Lower leg skin (tissue), 4 donors: ENCODE results near the gene VEZT. TPM values are rescaled to one million over a fixed set of nuclear protein-coding genes. Genes with fewer than 3 reads are reported as not detected.
A peak's percentile ranks its signal among the peaks of the same experiment; 100 is the strongest.
"Not testable (repeated sequence)": the region's sequence is repeated elsewhere in the genome, so short reads cannot be mapped to it uniquely, and the experiment has no call there.

Experiments
- DNase-seq, 2 donors: peaks; one replicate each; pipeline ENCODE4 v3.0.0-alpha.2; 2019; ENCODE audit warnings: low spot score in 2 of 2
- H3K4me3 ChIP-seq: fragments of 200-600 bp; sonication (generic); 2 replicates; pipeline ENCODE4 v1.5.1; 2017; ENCODE audit warnings: mild to moderate bottlenecking, low read depth; ENCODE audit not compliant: poor library complexity, severe bottlenecking
- POLR2A ChIP-seq, 2 donors: fragments of 450-650 bp; IDR thresholded peaks; one replicate each; pipeline ENCODE4 v1.6.1; 2016 to 2017; ENCODE audit warnings: antibody characterized with exemption in 2 of 2, mild to moderate bottlenecking in 1 of 2, moderate library complexity in 1 of 2
- WGBS, 2 donors: methylation state at CpG; one replicate each; pipeline ENCODE4 v1.1.5; 2018; 5-methylcytosine and 5-hydroxymethylcytosine counted together
- intact Hi-C: fragments of 100-400 bp; cut with DNase I; formaldehyde crosslinking; loops from one replicate; pipeline ENCODE4 v1.15.0; 2023; ENCODE audit warnings: low total_unique reads
- total RNA-seq, 4 donors: library from RNA; depleted of rRNA; stranded (reverse); fragments of >200 nt; gene quantifications; one replicate each; pipeline ENCODE4 v1.1.0, GENCODE V29; 2016
- TF ChIP-seq, protein P1 (sequence below), 3 donors: fragments of 450-650 bp; IDR thresholded peaks; one replicate each; pipeline ENCODE4 v1.5.1; 2016; ENCODE audit warnings: antibody characterized with exemption in 3 of 3, mild to moderate bottlenecking in 3 of 3, moderate library complexity in 2 of 3

Gene VEZT
- total RNA-seq, 4 donors from 2014 or later, result 40.6 to 95.9 (median 46.4) TPM

DNA sequence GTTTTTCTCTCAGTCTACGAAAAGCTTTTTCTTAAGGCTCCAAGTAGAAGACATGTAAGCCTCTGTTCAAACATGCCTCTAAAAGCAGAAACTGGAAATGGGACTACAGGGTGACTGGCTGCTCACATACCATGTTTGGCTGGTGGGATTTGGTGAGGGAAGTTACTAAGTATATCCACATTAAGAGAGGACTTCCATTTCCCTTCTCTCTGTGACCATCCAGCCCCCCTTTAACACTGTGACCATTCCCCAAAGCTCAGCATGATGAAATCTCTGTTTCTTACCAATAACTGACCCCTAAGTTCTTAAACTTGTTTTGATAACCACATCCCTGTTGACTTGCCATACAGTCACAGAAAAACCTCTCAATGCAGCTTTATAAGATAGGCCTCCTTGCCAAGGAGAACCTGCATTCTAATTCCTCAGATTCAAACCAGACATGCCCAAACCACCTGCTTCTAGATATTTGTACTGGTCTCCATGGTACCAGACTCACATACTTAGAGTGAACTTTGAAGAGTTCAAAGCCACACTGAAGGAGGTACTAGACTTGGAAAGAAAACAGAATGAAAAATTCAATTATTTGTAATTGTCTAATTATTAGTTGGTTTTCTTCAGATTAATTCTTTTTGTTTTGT, 102.2 kb downstream of the VEZT start:
- WGBS, 2 donors, result 67 to 71% methylated on average over 1 of the region's 1 CpG
- intact Hi-C loops, result no loop called here
- H3K4me3 ChIP-seq, result no peak overlapping the region
- TF ChIP-seq, protein P1, sequence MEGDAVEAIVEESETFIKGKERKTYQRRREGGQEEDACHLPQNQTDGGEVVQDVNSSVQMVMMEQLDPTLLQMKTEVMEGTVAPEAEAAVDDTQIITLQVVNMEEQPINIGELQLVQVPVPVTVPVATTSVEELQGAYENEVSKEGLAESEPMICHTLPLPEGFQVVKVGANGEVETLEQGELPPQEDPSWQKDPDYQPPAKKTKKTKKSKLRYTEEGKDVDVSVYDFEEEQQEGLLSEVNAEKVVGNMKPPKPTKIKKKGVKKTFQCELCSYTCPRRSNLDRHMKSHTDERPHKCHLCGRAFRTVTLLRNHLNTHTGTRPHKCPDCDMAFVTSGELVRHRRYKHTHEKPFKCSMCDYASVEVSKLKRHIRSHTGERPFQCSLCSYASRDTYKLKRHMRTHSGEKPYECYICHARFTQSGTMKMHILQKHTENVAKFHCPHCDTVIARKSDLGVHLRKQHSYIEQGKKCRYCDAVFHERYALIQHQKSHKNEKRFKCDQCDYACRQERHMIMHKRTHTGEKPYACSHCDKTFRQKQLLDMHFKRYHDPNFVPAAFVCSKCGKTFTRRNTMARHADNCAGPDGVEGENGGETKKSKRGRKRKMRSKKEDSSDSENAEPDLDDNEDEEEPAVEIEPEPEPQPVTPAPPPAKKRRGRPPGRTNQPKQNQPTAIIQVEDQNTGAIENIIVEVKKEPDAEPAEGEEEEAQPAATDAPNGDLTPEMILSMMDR (IDR thresholded peaks at IDR 0.05), result no peak
- no peak for TF ChIP-seq POLR2A (IDR thresholded peaks at IDR 0.05)
- no peak for DNase-seq

DNA sequence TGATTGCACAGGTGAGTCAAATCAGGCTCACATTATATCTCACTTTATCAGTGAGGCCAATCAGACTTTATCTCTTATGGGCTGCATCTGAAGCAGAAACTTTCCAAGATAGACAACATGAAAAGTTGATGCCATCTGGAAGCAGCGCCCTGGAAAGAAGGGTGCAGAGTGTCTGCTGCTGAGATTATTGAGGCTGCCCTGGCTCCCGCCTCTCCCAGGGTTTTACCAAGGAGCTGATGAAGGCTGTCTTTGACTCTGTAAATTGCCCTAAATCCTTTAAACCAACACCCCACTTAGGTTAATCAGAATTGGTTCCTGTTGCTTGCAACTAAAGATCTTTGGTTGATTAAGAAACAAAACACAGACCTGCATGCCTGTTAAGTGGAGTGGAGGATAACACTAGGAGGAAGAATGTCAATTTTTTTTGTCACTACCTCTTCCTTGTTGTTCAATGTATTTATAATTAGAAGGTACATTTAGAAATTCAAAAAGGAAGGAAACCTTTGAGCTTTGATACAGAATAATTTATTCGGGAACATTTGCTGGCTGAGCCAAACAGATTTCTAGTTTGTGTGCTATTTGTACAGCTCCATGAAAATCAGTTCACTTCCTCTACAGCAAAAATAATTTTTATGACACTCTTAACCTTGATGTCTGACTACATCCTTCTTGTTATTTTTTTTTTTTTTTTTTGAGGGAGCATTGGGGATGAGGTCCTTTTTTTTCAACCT, 104.1 kb downstream of the VEZT start:
- 68 to 71% methylated on average over 3 of the region's 3 CpGs for WGBS, 2 donors
- no peak overlapping the region for H3K4me3 ChIP-seq
- intact Hi-C loops, result no loop called here
- no peak for DNase-seq
- TF ChIP-seq, protein P1 (IDR thresholded peaks at IDR 0.05), result no peak
- no peak for TF ChIP-seq POLR2A (IDR thresholded peaks at IDR 0.05)

DNA sequence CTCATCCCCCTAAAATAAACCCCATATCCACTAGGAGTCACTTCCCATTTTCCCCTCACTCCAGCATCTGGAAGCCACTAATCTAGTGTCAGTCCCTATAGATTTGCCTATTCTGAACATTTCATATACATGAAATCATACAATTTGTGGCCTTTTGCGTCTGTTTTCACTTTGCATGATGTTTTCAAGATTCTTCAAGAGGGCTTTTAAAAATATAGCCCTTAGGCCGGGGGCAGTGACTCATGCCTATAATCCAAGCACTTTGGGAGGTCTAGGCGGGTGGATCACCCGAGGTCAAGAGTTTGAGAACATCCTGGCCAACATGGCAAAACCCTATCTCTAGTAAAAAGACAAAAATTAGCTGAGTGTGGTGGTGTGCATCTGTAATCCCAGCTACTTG, 104.7 kb downstream of the VEZT start:
- no peak overlapping the region for H3K4me3 ChIP-seq
- WGBS, 2 donors, result 66 to 77% methylated on average over 4 of the region's 4 CpGs
- no peak for TF ChIP-seq POLR2A (IDR thresholded peaks at IDR 0.05)
- TF ChIP-seq, protein P1 (IDR thresholded peaks at IDR 0.05), result no peak
- DNase-seq, result no peak
- intact Hi-C loops, result no loop called here

DNA sequence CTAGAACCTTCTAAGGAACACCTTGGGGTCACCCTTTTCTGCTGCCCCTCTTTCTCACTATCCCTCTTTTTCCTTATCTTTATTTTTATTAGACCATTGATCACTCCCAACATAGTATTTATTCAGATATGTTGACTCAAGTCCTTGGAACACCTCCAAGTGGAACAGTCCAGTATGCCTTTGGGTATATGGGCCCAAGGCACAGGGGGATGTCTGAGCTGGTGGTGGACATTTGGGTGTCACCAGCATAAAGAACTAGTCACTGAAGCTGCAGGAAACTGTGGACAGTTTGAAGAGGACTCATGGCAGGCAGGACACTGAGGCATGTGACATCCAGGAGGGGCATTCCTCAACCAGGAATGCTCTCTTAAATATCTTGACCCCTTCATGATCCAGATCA, 105.6 kb downstream of the VEZT start:
- TF ChIP-seq POLR2A (IDR thresholded peaks at IDR 0.05), result no peak
- TF ChIP-seq, protein P1 (IDR thresholded peaks at IDR 0.05), result no peak
- DNase-seq, result no peak
- no peak overlapping the region for H3K4me3 ChIP-seq
- intact Hi-C loops, result no loop called here

DNA sequence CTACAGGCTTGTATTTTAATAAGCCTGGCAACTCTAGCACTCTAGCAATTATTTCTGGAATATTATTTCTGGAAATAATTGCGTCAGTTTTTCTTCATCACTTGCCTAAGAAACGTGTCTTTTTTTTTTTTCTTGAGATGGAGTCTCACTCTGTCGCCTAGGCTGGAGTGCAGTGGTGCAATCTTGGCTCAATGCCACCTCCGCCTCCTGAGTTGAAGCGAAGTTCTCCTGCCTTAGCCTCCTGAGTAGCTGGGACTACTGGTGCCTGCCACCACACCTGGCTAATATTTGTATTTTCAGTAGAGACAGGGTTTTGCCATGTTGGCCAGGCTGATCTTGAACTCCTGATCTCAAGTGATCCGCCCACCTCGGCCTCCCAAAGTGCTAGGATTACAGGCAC, 106.6 kb downstream of the VEZT start:
- intact Hi-C loops, H3K4me3 ChIP-seq: not testable (repeated sequence)
- 59 to 64% methylated on average over 7 of the region's 7 CpGs for WGBS, 2 donors
- peak in 1 of 2 donors; percentile 23 for DNase-seq

DNA sequence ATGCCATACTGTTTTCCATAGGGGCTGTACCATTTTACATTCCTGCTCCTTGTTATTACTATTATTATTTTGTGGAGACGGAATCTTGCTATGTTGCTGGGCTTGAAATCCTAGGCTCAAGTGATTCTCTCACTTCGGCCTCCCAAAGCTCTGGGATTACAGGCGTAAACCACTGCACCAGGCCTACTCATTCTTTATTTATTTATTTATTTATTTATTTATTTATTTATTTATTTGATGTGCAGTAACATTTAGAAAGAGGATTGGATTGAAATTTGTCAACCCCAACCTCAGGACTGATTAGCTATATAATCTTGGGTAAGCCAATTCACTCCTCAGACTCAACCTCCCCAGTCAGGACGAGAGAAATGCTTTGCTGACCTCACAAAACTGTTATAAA, 107.9 kb downstream of the VEZT start:
- no peak for DNase-seq
- WGBS, 2 donors, result 96 to 98% methylated on average over 4 of the region's 4 CpGs
- H3K4me3 ChIP-seq, result no peak overlapping the region
- intact Hi-C loops, result no loop called here
- no peak for TF ChIP-seq POLR2A (IDR thresholded peaks at IDR 0.05)
- TF ChIP-seq, protein P1 (IDR thresholded peaks at IDR 0.05), result no peak
